DND-41 (cell line): ENCODE data around the gene RIMKLB.

Source experiments
- ATAC-seq: fragments of 200-7000 bp; cut with Tn5 transposase; 3 replicates; pipeline ENCODE4 v1.9.1; 2021; ENCODE audit warnings: low read depth; ENCODE audit not compliant: insufficient read depth
- DNase-seq: peaks from one replicate; pipeline ENCODE4 v3.0.0-alpha.2; 2020
- H2AFZ ChIP-seq: 2 replicates; pipeline ENCODE4 v1.6.0; 2012; ENCODE audit warnings: low read depth, low read length
- H3K27ac ChIP-seq: 2 replicates; pipeline ENCODE4 v1.5.1; 2012; ENCODE audit warnings: low read length, inconsistent platforms
- H3K27me3 ChIP-seq: fragments of 200-600 bp; sonication (generic); 2 replicates; pipeline ENCODE4 v1.6.0; 2012; ENCODE audit warnings: low read length, mild to moderate bottlenecking, inconsistent platforms; ENCODE audit not compliant: insufficient read depth, poor library complexity
- H3K36me3 ChIP-seq: 2 replicates; pipeline ENCODE4 v1.5.1; 2012; ENCODE audit warnings: low read length, inconsistent platforms; ENCODE audit not compliant: insufficient read depth
- H3K4me1 ChIP-seq: 2 replicates; pipeline ENCODE4 v1.5.1; 2012; ENCODE audit warnings: mild to moderate bottlenecking, low read length; ENCODE audit not compliant: insufficient read depth
- H3K4me2 ChIP-seq: 2 replicates; pipeline ENCODE4 v1.6.0; 2012; ENCODE audit warnings: mild to moderate bottlenecking, moderate library complexity, low read length, inconsistent platforms; ENCODE audit not compliant: insufficient read depth
- H3K4me3 ChIP-seq, 2 experiments: fragments of 200-600 bp in 1 of 2; shearing (Covaris generic) in 1 of 2; 2 replicates each; pipeline ENCODE4 v1.5.1; 2012 to 2016; ENCODE audit warnings: inconsistent platforms in 2 of 2, low read length in 2 of 2, mild to moderate bottlenecking in 2 of 2, low read depth in 1 of 2, moderate library complexity in 1 of 2
- H3K79me2 ChIP-seq: 2 replicates; pipeline ENCODE4 v1.6.0; 2012; ENCODE audit warnings: low read length, inconsistent platforms; ENCODE audit not compliant: insufficient read depth
- H3K9ac ChIP-seq: 2 replicates; pipeline ENCODE4 v1.6.0; 2012; ENCODE audit warnings: low read depth, mild to moderate bottlenecking, inconsistent platforms, low read length, moderate library complexity
- H3K9me3 ChIP-seq: 2 replicates; pipeline ENCODE4 v1.5.1; 2012; ENCODE audit warnings: low read length, moderate library complexity, mild to moderate bottlenecking, inconsistent platforms; ENCODE audit not compliant: insufficient read depth, severe bottlenecking
- H4K20me1 ChIP-seq: 2 replicates; pipeline ENCODE4 v1.6.0; 2012; ENCODE audit warnings: low read length; ENCODE audit not compliant: insufficient read depth
- CTCF ChIP-seq: IDR thresholded peaks from 2 replicates; pipeline ENCODE4 v1.5.1; 2012; ENCODE audit warnings: borderline replicate concordance, low read length, moderate library complexity, mild to moderate bottlenecking; ENCODE audit not compliant: poor library complexity, severe bottlenecking; ENCODE audit errors: extremely low read depth
- EZH2 ChIP-seq: IDR thresholded peaks from 3 replicates; pipeline ENCODE4 v1.6.1; 2012; ENCODE audit warnings: borderline replicate concordance, low read depth, mild to moderate bottlenecking, moderate library complexity, low read length, inconsistent platforms; ENCODE audit not compliant: severe bottlenecking

Gene RIMKLB

DNA sequence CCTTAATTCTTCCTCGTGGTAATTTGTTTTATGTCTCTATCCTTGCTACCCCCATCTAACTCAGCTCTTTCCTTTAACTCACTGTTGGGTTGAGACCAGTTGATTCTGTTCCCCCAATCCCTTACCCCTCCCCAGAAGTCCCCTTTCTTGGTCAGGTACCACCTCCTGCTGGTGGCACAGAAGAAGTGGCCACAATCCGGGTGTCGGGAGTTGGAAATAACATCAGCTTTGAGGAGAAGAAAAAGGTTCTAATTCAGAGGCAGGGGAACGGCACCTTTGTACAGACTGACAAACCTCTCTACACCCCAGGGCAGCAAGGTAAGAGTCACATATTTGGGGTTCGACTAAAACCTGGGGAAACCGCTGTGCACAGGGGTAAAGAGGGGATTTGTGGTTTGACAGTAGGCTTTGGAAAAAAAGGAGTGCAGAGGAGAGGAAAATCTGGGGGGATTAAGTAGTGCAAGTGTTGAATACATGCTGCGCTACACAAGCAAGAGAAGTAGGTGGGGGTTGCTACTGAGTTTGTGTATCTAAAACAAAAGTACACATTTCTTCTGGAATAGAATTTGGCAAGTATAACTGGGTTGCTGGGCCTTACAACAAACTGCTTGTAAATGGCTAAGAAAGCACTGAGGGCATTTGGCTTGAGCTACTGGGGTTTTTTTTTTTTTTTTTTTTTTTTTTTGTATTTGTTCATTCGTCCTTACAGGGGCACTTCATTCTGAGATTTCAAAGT is 125.9 kb downstream of the RIMKLB start:
- Histone ChIP-seq H3K9ac (no peak overlapping the region), H3K27ac (no peak overlapping the region), H3K4me2 (no peak overlapping the region), H3K27me3 (no peaks in the 10 kb centered on the region), H3K4me3 (no peak overlapping the region), H3K36me3 (no peaks in the 10 kb centered on the region), H4K20me1 (no peaks in the 10 kb centered on the region), H2AFZ (no peak overlapping the region), H3K4me1 (no peaks in the 10 kb centered on the region), H3K9me3 (no peaks in the 10 kb centered on the region), H3K79me2 (no peaks in the 10 kb centered on the region)
- DNase-seq = peak; percentile 12
- no peak for TF ChIP-seq EZH2
- TF ChIP-seq CTCF = peak; percentile 57
- ATAC-seq = no peak

- H3K4me3 ChIP-seq = no peak overlapping the region
- no peak for TF ChIP-seq EZH2
- TF ChIP-seq CTCF = no peak
- no peak overlapping the region for H3K4me2 ChIP-seq
- H3K9ac ChIP-seq = no peak overlapping the region
- H3K4me1 ChIP-seq = no peaks in the 10 kb centered on the region
- H2AFZ ChIP-seq = no peak overlapping the region
- H3K9me3 ChIP-seq = no peaks in the 10 kb centered on the region
- no peak for ATAC-seq
- H3K79me2 ChIP-seq = no peaks in the 10 kb centered on the region
- H3K27ac ChIP-seq = no peak overlapping the region
- no peaks in the 10 kb centered on the region for H4K20me1 ChIP-seq
- DNase-seq = no peak
- no peaks in the 10 kb centered on the region for H3K36me3 ChIP-seq
- peaks cover 2% of the 10 kb centered on the region for H3K27me3 ChIP-seq
Measured at GRCh38 chr12:8827551-8828256, 129.9 kb downstream of the RIMKLB start.

DNA sequence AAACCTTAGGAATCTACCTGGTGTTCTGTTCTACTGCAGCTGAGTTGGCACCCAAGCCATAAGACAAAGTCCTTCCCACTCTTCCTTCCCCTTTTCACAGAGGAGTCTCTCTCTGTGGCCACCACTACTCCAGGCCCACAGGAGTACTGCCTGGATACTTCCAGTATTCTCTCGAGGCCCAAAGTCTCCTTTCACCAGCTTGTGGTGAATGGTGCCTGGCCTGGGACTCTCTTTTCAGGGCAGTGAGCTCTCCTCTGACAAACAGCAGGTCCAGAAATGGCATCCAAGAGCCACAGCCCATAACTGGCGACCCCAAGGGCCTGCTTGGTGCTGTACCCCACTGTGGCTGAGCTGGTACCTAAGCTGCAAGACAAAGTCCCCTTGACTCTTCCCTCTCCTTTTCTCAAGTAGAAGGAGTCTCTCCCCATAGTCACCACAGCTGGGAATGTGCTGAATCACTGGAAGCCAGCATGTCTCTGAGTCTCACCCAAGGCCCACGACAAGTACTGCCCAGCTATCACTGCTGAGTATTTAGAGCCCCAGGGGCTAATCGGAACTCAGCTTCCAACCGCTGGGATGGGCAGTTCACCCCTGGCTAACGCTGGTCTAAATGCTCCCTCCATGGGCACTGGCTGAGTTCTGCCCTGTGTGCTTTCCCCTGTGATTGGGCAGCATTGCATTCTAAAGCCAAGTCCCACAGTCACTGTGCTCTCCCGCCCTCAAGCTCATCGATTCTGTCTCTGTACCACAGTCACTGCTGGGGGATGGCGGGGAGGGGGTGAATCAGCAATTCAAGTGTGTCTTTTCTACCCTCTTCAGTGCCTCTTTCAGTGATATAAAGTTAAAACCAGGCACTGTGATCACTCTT is 130.7 kb downstream of the RIMKLB start:
- Histone ChIP-seq H4K20me1 (no peaks in the 10 kb centered on the region), H3K9me3 (no peaks in the 10 kb centered on the region), H3K79me2 (no peaks in the 10 kb centered on the region), H3K4me1 (no peaks in the 10 kb centered on the region), H3K27ac (no peak overlapping the region), H3K27me3 (peaks cover 2% of the 10 kb centered on the region), H3K9ac (no peak overlapping the region), H3K4me2 (no peak overlapping the region), H3K36me3 (no peaks in the 10 kb centered on the region), H3K4me3 (no peak overlapping the region), H2AFZ (no peak overlapping the region)
- DNase-seq (no peak), ATAC-seq (no peak)
- TF ChIP-seq EZH2 = no peak
- TF ChIP-seq CTCF = no peak
